Glutamatergic neuron (in vitro differentiated cells): ENCODE data around the gene TMEM215. TPM values are rescaled to one million over a fixed set of nuclear protein-coding genes. Genes with fewer than 3 reads are reported as not detected.

Experiments
- DNase-seq: peaks from one replicate; pipeline ENCODE4 v3.0.0; 2022
- H3K27ac Mint-ChIP-seq: one replicate; pipeline ENCODE4 v1.8.0; 2020; ENCODE audit warnings: mild to moderate bottlenecking, mixed read lengths, inconsistent platforms; ENCODE audit not compliant: unreplicated experiment
- H3K27me3 Mint-ChIP-seq: one replicate; pipeline ENCODE4 v1.8.0; 2020; ENCODE audit warnings: mild to moderate bottlenecking, moderate library complexity, mixed read lengths, inconsistent platforms; ENCODE audit not compliant: unreplicated experiment
- H3K36me3 Mint-ChIP-seq: one replicate; pipeline ENCODE4 v1.8.0; 2020; ENCODE audit warnings: mild to moderate bottlenecking, mixed read lengths, inconsistent platforms; ENCODE audit not compliant: unreplicated experiment
- H3K4me1 Mint-ChIP-seq: one replicate; pipeline ENCODE4 v1.8.0; 2020; ENCODE audit warnings: mild to moderate bottlenecking, low read depth, mixed read lengths, inconsistent platforms; ENCODE audit not compliant: unreplicated experiment
- H3K4me3 Mint-ChIP-seq: one replicate; pipeline ENCODE4 v1.8.0; 2020; ENCODE audit warnings: mild to moderate bottlenecking, mixed read lengths, inconsistent platforms; ENCODE audit not compliant: unreplicated experiment
- H3K9me3 Mint-ChIP-seq: one replicate; pipeline ENCODE4 v1.8.0; 2020; ENCODE audit warnings: mild to moderate bottlenecking, moderate library complexity, mixed read lengths, inconsistent platforms; ENCODE audit not compliant: unreplicated experiment
- long read RNA-seq: library from polyadenylated mRNA; unstranded; transcript quantifications from one replicate; pipeline ENCODE4 v2.0.0, GENCODE V29; 2020; ENCODE audit not compliant: unreplicated experiment
- total RNA-seq: library from RNA; stranded (reverse); fragmentation: NEBNext Ultra II Directional; extraction: Animal tissue kit (Norgen Biotek cat#: 25700); gene quantifications from one replicate; pipeline ENCODE4 v1.2.1, GENCODE V29; 2021; ENCODE audit not compliant: unreplicated experiment
- TF ChIP-seq, protein P1 (sequence below): fragments of 200-600 bp; sonication (generic); IDR thresholded peaks from one replicate; pipeline ENCODE4 v1.5.0; 2021; ENCODE audit not compliant: partially characterized antibody, unreplicated experiment

TMEM215 gene, protein sequence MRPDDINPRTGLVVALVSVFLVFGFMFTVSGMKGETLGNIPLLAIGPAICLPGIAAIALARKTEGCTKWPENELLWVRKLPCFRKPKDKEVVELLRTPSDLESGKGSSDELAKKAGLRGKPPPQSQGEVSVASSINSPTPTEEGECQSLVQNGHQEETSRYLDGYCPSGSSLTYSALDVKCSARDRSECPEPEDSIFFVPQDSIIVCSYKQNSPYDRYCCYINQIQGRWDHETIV
- 0.27 TPM for total RNA-seq
- long read RNA-seq, result 0 reads

DNA sequence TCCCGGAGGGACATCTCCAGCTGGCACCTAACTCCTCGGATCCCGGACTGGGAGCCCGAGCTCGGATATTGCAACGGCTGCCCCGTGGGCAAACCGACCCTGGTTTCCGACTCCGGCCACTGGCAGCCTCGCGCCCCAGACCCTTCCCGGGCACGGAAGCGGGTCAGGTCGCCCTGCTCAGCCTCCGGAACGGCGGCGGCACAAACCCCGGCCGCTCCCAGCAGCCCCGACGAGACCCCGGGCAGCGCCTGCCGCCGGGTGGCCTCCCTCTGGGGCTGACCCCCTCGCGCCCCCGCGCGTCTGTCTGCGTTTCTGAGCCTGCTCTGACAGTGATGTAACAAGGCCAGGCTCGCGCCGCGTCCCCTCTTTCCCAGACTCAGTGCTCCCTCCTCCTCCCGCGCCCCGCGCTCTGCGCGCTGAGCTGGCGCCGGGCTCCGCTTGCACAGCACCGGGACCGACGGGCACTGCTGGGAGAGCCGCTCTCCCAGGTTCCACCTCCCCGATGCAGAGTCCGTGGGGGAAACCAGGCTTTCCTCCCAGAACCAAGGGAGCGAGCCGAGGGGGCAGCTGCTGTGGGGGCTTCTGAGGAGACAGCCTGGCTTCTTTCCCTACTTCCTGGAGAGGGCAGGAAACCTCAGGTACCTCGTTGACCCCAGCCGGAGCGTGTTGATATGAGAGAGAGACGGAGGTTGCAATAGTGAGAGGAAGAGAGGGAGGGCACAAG is at the start of gene TMEM215:
TMEM215 (plus strand) TSS at position 373 of the 724 bp plus-strand sequence. CDS start 644 bp downstream, outside the sequence.
- TF ChIP-seq, protein P1, sequence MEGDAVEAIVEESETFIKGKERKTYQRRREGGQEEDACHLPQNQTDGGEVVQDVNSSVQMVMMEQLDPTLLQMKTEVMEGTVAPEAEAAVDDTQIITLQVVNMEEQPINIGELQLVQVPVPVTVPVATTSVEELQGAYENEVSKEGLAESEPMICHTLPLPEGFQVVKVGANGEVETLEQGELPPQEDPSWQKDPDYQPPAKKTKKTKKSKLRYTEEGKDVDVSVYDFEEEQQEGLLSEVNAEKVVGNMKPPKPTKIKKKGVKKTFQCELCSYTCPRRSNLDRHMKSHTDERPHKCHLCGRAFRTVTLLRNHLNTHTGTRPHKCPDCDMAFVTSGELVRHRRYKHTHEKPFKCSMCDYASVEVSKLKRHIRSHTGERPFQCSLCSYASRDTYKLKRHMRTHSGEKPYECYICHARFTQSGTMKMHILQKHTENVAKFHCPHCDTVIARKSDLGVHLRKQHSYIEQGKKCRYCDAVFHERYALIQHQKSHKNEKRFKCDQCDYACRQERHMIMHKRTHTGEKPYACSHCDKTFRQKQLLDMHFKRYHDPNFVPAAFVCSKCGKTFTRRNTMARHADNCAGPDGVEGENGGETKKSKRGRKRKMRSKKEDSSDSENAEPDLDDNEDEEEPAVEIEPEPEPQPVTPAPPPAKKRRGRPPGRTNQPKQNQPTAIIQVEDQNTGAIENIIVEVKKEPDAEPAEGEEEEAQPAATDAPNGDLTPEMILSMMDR, result no peak
- Mint-ChIP-seq H3K4me1 (no peaks in the 10 kb centered on the region), H3K4me3 (peak within 1 kb of the TSS; percentile 82), H3K27ac (no peak within 1 kb of the TSS), H3K27me3 (peaks cover 8% of the 10 kb centered on the region), H3K9me3 (no peaks in the 10 kb centered on the region), H3K36me3 (no peaks in the 10 kb centered on the region)
- DNase-seq, result peak; percentile 75

GRCh38 chr9:32735476-32735875 is 47.9 kb upstream of the TMEM215 start:
- Mint-ChIP-seq H3K4me1 (no peaks in the 10 kb centered on the region), H3K27ac (no peak overlapping the region), H3K4me3 (no peak overlapping the region), H3K27me3 (no peaks in the 10 kb centered on the region), H3K36me3 (no peaks in the 10 kb centered on the region), H3K9me3 (no peaks in the 10 kb centered on the region)
- TF ChIP-seq, protein P1, result no peak
- DNase-seq, result no peak

- no peak for DNase-seq
- no peaks in the 10 kb centered on the region for H3K9me3 Mint-ChIP-seq
- no peaks in the 10 kb centered on the region for H3K4me1 Mint-ChIP-seq
- no peak overlapping the region for H3K4me3 Mint-ChIP-seq
- no peak overlapping the region for H3K27ac Mint-ChIP-seq
- TF ChIP-seq, protein P1, result no peak
- no peaks in the 10 kb centered on the region for H3K27me3 Mint-ChIP-seq
- no peaks in the 10 kb centered on the region for H3K36me3 Mint-ChIP-seq
These were observed 46.0 kb upstream of the TMEM215 start for GRCh38 chr9:32737378-32737777.

- Mint-ChIP-seq H3K27me3 (no peaks in the 10 kb centered on the region), H3K36me3 (no peaks in the 10 kb centered on the region), H3K27ac (no peak overlapping the region), H3K4me1 (no peaks in the 10 kb centered on the region), H3K9me3 (no peaks in the 10 kb centered on the region), H3K4me3 (no peak overlapping the region)
- TF ChIP-seq, protein P1, result no peak
- no peak for DNase-seq
These were observed 44.7 kb upstream of the TMEM215 start for GRCh38 chr9:32738501-32739172.

DNA sequence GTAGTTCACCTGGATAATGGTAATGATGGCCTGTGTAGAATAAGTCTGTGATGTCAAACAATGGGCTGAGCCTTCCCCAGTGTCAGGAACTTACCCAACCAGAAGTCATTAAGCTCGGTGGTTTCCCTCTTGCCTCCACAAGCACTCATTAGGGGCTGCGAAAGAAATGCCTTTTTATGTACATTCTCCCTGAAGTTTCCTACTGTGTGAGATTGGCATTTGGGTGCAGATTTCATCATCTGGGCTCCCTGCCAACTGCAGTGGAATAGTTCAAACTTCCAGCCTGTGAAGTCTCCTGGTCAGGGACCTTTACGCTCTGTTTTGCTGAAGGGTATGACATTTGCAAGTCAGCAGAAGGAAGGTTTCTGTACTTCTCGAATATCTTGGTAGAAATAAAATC is 41.6 kb upstream of the TMEM215 start:
- no peaks in the 10 kb centered on the region for H3K4me1 Mint-ChIP-seq
- no peaks in the 10 kb centered on the region for H3K27me3 Mint-ChIP-seq
- H3K9me3 Mint-ChIP-seq, result no peaks in the 10 kb centered on the region
- no peaks in the 10 kb centered on the region for H3K36me3 Mint-ChIP-seq
- TF ChIP-seq, protein P1, result no peak
- no peak for DNase-seq
- H3K4me3 Mint-ChIP-seq, result no peak overlapping the region
- no peak overlapping the region for H3K27ac Mint-ChIP-seq
